Brain microvascular endothelial cell (primary cell): ENCODE measurements around the gene MCU.

Experiments used
- DNase-seq: peaks from one replicate; pipeline ENCODE4 v3.0.0-alpha.2; 2020
- H3K27ac ChIP-seq: fragments of 250-450 bp; sonication (Bioruptor Pico); 2 replicates; pipeline ENCODE4 v1.5.1; 2020; ENCODE audit warnings: mild to moderate bottlenecking, moderate library complexity
- H3K27me3 ChIP-seq: fragments of 250-450 bp; sonication (Bioruptor Pico); replicated peaks from 2 replicates; pipeline ENCODE4 v1.5.1; 2020; ENCODE audit warnings: mild to moderate bottlenecking
- H3K36me3 ChIP-seq: fragments of 250-450 bp; sonication (Bioruptor Pico); replicated peaks from 2 replicates; pipeline ENCODE4 v1.5.1; 2020; ENCODE audit warnings: mild to moderate bottlenecking
- H3K4me3 ChIP-seq: 2 replicates; pipeline ENCODE4 v1.5.1; 2011; ENCODE audit warnings: low read depth, mild to moderate bottlenecking, control low read depth, low read length, moderate library complexity
- in situ Hi-C: cut with HindIII; loops from 2 replicates; pipeline ENCODE4 v1.10.0; 2017; ENCODE audit warnings: low sequenced_read_pairs, low pct_ligation_motif_present
- TF ChIP-seq, protein P1 (sequence below): IDR thresholded peaks from 2 replicates; pipeline ENCODE4 v1.5.1; 2011; ENCODE audit warnings: low read depth, mild to moderate bottlenecking, moderate library complexity, low read length, control low read depth, inconsistent platforms; ENCODE audit errors: missing control alignments

Gene MCU

DNA sequence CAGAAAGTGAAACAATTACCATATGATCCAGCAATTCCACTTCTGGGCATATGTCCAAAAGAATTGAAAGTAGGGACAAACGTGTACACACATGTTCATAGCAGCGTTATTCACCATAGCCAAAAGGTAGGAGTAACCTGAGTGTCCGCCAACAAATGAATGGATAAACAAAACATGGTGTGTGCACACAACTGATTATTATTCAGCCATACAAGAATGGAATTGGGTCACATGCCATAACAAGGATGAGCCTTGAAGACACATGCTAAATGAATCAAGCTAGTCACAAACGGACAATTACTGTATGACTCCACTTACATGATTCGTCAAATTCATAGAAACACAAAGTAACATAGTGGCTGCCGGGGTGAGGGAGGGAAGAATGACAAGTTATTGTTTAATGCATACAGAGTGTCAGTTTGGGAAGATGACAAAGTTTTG, 197.5 kb downstream of the MCU start:
- no peak for DNase-seq
- Histone ChIP-seq H3K4me3 (no peak overlapping the region), H3K27ac (no peak overlapping the region), H3K27me3 (no peaks in the 10 kb centered on the region), H3K36me3 (peaks cover 6% of the 10 kb centered on the region)
- TF ChIP-seq, protein P1, sequence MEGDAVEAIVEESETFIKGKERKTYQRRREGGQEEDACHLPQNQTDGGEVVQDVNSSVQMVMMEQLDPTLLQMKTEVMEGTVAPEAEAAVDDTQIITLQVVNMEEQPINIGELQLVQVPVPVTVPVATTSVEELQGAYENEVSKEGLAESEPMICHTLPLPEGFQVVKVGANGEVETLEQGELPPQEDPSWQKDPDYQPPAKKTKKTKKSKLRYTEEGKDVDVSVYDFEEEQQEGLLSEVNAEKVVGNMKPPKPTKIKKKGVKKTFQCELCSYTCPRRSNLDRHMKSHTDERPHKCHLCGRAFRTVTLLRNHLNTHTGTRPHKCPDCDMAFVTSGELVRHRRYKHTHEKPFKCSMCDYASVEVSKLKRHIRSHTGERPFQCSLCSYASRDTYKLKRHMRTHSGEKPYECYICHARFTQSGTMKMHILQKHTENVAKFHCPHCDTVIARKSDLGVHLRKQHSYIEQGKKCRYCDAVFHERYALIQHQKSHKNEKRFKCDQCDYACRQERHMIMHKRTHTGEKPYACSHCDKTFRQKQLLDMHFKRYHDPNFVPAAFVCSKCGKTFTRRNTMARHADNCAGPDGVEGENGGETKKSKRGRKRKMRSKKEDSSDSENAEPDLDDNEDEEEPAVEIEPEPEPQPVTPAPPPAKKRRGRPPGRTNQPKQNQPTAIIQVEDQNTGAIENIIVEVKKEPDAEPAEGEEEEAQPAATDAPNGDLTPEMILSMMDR: no peak
- in situ Hi-C loops: no loop called here

DNA sequence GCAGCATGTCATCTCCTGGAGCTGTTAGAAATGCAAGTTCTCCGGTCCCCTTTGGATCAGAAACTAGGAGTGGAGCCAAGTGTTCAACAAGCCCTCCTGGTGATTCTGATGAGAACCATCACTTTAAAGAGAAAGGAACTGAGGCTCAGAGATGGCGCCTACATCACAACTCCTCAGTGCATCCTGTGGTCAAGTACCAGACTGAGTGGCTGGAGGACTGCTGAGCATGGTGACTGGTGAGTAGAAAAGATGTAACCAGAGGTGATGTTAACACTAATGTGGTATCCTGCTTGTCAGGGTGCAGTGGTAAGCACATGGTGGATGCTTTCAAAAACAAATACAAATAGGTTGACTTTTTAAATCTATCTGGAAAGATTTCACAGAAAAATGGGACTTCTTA, 198.1 kb downstream of the MCU start:
- H3K4me3 ChIP-seq: no peak overlapping the region
- DNase-seq: no peak
- no peak overlapping the region for H3K27ac ChIP-seq
- H3K36me3 ChIP-seq: peaks cover 6% of the 10 kb centered on the region
- in situ Hi-C loops: no loop called here
- TF ChIP-seq, protein P1: no peak
- no peaks in the 10 kb centered on the region for H3K27me3 ChIP-seq

DNA sequence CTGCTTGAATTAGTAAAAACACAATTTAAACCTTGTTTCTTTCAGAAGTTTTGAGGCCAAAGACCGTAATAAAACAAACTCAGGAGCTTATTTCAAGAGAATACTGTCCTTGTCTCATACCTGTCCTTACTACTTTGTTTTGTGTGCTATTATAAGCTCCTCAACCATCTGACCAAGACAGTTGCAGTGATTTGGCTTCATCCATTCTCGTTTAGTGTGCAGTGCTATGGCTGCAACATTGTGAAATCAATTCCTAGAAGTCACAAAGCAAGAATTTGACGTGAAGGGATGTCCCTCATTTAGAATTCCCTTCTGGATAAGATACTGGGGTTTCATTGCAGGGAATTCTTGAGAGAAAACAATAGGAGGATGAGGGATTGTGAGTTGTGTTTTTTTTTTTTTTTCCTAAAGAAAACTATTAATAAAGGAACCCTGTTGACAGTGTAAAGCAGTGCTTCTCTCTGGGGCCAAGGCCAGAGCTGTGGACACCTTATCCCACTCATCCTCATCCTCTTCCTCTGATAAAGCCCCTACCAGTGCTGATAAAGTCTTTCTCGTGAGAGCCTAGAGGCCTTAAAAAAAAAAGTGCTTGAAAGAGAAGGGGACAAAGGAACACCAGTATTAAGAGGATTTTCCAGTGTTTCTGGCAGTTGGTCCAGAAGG, 201.3 kb downstream of the MCU start, which contains the start of gene OIT3:
Gene OIT3 (plus strand): TSS at position 604 of the 663 bp plus-strand sequence. CDS start 60 bp downstream, outside the sequence.
- H3K36me3 ChIP-seq: peaks cover 1% of the 10 kb centered on the region
- H3K4me3 ChIP-seq: no peak within 1 kb of the TSS
- in situ Hi-C loops: no loop called here
- TF ChIP-seq, protein P1: no peak
- H3K27ac ChIP-seq: no peak within 1 kb of the TSS
- H3K27me3 ChIP-seq: no peaks in the 10 kb centered on the region
- DNase-seq: no peak

DNA sequence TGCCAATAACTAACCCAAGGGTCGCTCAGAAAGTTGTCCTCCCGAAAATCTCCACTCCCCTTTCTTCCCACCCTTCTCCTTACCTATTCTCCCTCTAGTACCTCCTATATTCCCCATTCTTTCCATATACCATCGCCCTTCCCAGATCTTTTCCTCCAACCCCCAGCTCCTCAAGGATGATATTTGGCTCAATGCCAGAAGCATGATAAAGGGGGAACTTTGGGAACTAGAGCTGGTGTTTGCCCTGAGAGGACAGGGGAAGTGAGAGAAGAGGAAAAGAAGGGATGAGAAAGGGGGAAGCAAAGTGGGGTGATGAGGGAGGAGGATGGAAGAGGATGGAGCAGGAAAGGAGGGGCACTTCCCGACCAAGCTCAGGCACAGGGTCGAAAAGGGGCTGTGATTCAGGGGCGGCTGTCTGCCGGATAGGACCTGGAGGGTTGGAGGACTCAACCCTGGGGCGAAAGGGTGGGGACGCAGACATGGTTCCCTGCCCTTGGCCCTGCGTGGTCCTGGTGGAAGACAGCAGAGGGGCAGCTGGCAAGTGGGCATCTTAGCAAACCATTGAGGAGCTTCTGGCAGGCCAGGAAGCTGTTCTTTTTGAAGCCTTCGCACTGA, 203.4 kb downstream of the MCU start:
- DNase-seq: no peak
- TF ChIP-seq, protein P1: no peak
- no peak overlapping the region for H3K4me3 ChIP-seq
- no peaks in the 10 kb centered on the region for H3K27me3 ChIP-seq
- no peak overlapping the region for H3K27ac ChIP-seq
- H3K36me3 ChIP-seq: no peaks in the 10 kb centered on the region
- in situ Hi-C loops: no loop called here

DNA sequence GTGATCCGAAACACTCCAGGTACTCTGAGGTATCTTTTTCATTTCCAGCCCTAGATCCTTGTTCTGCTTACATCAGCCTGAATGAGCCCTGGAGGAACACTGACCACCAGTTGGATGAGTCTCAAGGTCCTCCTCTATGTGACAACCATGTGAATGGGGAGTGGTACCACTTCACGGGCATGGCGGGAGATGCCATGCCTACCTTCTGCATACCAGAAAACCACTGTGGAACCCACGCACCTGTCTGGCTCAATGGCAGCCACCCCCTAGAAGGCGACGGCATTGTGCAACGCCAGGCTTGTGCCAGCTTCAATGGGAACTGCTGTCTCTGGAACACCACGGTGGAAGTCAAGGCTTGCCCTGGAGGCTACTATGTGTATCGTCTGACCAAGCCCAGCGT, 206.7 kb downstream of the MCU start:
- in situ Hi-C loops: no loop called here
- Histone ChIP-seq H3K27me3 (no peaks in the 10 kb centered on the region), H3K36me3 (no peaks in the 10 kb centered on the region), H3K4me3 (no peak overlapping the region), H3K27ac (no peak overlapping the region)
- TF ChIP-seq, protein P1: no peak
- no peak for DNase-seq
